Activated naive CD4-positive, alpha-beta T cell (primary cell): ENCODE measurements around the gene CETN2.
"Not testable (repeated sequence)": the region's sequence is repeated elsewhere in the genome, so short reads cannot be mapped to it uniquely, and the experiment has no call there.

Experiments
- DNase-seq, 4 experiments: peaks; one replicate each; lab custom pipeline; 2025; lab: John Stamatoyannopoulos, UW

The CETN2 gene

GRCh38 chrX:152832520-152832919 is 2.0 kb upstream of the CETN2 start:
- DNase-seq, result no peak

- DNase-seq, result no peak
Observed at GRCh38 chrX:152831391-152831790, 834 bp upstream of the CETN2 start.

- no peak for DNase-seq
Observed at GRCh38 chrX:152824841-152825374, 5.6 kb downstream of the CETN2 start.

GRCh38 chrX:152823657-152824056 is 6.9 kb downstream of the CETN2 start:
- DNase-seq, result no peak

GRCh38 chrX:152822383-152823086 is 8.0 kb downstream of the CETN2 start:
- DNase-seq, result no peak

DNA sequence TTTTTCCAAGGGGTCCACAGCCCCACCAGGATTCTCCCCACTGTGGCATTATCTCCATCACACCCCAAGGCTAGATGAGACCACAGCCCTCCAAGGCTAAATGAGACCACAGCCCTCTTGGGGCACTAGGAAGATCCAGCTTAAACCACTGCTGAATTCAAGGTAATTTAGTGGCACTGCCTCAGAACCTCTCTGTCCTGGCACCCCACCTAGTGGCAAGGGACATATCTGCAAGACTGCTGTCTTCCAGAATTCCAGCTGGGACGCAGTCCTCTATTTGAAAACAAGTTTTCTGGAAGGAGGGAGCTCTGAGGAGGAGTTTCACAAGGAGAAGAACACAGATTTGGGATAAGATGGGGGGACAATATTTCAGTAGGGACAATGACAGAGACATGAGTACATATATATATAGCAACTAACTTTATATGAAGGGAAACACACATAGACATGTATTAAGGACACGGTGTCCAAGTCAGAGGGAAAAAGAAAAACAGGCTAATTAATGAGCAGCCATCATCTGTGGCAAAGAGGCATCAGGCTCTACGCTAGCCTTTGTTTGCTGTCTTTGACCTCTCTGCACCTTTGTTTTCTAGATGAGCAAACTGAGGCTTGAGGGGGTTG is 9.3 kb downstream of the CETN2 start:
- no peak for DNase-seq

DNA sequence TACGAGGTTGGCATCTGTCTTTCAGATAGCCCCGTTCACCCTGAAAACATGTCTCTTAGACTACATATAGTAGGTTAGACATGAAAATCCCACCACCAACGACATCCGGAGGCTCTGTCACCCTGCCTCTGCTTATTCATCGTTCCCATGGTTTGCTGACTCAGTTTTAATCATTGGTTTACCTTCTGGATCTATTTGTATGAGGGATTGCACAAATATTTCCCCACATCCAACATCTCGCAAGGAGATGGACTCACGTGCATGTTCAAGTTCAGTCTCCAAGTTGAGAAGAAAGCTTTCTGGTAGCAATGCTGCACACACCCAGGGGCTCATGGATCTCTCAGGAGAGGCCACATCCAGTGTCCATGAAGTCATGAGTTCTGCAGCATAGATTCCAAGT is 10.8 kb downstream of the CETN2 start:
- no peak for DNase-seq

DNA sequence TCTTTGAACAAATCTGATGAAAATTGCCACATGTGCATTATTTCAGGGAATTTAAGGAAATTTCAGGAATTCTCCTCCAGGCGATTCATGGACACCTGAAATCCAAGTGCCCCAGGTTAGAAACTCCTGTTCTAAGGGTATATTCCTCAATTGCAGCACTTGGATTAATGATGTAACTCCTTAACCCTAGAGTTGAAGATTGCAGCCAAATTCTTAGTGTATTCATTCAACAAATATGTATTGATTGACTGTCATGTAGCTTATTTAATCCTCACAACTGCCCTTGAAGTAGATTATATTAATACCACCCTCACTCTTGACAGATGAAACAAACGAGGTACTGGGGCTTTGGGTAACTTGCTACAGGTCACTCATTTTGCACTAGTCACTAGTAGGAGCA is 11.3 kb downstream of the CETN2 start:
- DNase-seq, result no peak

DNA sequence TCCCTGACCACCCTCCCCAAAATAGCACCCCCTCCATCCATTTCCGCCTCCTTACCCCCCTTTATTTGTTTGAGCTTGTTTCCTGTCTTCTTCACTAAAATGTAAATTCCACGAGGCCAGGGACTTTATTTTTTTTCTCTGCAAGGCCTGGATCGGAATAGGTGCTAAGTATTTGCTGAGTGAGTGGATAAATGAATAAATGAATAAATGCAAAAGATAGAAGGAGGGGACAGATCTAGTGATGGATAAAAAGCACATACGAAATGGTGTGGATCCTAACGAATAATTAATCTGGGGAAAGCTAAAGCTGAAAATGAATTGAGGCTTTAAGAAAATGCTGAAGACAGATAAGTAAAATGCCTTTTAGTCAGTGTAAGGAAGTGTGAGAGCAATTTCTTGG is 12.2 kb downstream of the CETN2 start:
- DNase-seq, result no peak

GRCh38 chrX:152817078-152817764 is 13.3 kb downstream of the CETN2 start:
- DNase-seq, result no peak

- DNase-seq, result no peak
Observed at GRCh38 chrX:152814048-152814447, 16.5 kb downstream of the CETN2 start.

GRCh38 chrX:152813206-152813605 is 17.4 kb downstream of the CETN2 start:
- DNase-seq, result no peak

DNA sequence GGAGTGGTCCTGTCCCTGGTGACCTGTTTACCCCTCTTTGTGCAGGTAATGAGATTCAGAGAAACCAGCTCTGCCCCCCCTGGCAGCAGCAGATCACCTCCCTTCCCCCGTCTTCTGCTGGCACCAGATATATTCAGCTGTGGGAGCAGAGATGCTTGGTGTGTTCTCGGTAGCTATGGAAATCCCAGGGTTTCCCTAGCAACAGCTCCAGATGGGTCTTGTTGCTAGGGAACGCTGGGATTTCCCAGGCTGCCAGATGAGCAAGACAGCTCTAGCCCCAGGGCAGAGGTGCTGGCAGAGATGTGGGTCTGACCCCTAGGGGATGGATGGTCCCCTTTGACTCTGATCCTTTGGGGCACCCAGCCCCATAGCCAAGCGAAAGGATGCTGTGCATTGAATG is 20.2 kb downstream of the CETN2 start:
- DNase-seq, result no peak

DNA sequence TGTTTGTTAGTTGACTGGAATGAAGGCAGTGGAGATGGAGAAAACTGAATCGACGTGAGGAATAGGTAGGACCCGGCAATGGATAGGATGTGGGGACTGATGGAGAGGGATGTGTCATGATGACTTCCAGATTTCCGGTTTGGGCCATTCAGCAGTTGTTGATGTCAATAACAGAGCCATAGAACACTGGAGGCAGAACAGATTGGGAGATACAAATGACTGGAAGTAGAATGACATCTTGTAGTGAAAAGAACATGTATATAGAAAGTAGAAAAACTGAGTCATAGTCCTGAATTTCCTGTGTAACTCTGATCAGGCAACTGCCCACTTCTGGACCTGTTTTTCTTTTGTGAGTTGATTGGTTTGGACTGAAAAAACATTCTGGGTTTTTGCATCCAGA is 24.5 kb downstream of the CETN2 start:
- no peak for DNase-seq

- no peak for DNase-seq
Observed at GRCh38 chrX:152798945-152799344, 31.6 kb downstream of the CETN2 start.

DNA sequence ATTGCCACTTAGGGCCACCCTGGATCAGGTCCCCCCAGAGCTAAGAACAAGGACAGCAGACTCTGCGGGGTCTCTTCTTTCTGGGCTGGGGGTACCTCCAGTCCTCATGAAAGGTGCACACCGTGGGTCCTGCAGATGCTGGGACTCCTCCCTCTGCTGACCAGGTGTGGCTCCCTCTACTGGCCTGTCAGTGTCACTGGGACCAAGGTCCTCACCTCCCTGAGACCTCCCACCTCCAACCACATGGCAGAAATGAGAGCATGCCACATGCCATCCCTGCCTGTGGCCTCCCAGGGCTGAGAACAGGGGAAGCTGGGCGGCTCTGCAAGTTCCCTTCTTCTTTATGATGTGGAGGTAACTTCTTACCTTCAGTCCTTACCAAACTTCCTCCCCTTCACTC is 43.5 kb downstream of the CETN2 start:
- not testable (repeated sequence) for DNase-seq
